ENCODE data around the gene NEB. TPM values are rescaled to one million over a fixed set of nuclear protein-coding genes. Genes with fewer than 3 reads are reported as not detected.

Gene NEB
- polyA plus RNA-seq, 2 of the 4 experiments (the other 2 are of a cell fraction), result 0.67 to 4.4 TPM

DNA sequence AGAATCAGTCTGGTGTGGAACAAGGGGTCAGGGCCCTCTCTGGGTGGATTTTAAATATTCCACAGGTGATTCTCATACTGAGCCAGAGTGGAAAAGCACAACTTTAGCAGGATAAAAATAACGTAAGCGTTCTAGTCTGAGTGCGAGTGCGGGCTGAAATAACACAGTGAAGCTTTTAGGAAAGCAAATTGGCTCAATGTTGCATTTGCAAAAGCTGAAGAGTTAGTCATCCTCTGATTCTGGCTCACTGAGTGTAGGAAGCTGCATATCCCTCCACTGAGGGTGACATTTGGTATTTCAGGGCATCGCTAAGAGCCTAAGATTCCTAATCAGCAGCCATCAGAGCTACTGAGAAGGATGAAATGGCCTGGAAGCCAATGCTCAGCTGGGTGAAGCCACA, 189.8 kb downstream of the NEB start (continued):
- TF ChIP-seq CEBPB (IDR thresholded peaks at IDR 0.05) (no peak), RCOR1 (IDR thresholded peaks at IDR 0.05; ENCODE audit: low read depth, low read length) (no peak), CBX8 (IDR thresholded peaks at IDR 0.05) (no peak), HDAC2 (IDR thresholded peaks at IDR 0.05) (no peak), POLR2A (IDR thresholded peaks at IDR 0.05; ENCODE audit: low read length) (no peak), SREBF2 (IDR thresholded peaks at IDR 0.05) (no peak), KDM5A (IDR thresholded peaks at IDR 0.05) (no peak)
- TF ChIP-seq, protein P1, sequence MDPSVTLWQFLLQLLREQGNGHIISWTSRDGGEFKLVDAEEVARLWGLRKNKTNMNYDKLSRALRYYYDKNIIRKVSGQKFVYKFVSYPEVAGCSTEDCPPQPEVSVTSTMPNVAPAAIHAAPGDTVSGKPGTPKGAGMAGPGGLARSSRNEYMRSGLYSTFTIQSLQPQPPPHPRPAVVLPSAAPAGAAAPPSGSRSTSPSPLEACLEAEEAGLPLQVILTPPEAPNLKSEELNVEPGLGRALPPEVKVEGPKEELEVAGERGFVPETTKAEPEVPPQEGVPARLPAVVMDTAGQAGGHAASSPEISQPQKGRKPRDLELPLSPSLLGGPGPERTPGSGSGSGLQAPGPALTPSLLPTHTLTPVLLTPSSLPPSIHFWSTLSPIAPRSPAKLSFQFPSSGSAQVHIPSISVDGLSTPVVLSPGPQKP (IDR thresholded peaks at IDR 0.05; ENCODE audit: low read depth, low read length), result no peak

DNA sequence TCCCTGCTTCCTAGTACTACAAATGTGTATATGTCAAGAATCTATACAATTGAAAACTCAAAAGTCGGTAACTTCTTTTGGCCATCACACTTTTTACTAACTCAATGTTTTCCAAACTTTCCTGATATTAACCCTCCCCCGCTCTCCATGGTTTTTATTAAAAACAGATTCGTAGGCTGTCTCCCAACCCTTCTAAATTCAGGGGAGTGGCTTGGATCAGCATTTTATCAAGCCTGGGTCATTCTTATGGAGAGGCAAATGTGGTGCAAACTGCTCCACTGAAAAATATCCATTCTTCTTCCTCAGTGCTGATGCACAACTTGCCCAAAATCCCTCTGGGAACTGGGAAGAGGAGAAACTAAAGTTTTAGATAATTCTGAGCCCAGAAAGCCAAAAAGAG, 190.4 kb downstream of the NEB start:
- ChIA-PET CTCF (no interaction called here), POLR2A (no interaction called here)
- Histone ChIP-seq H3K9me3 (no peaks in the 10 kb centered on the region), H3K4me2 (no peak overlapping the region), H3K4me3 (no peak overlapping the region), H3K4me1 (no peaks in the 10 kb centered on the region), H3K27ac (no peak overlapping the region)
- TF ChIP-seq SMC3 (IDR thresholded peaks at IDR 0.05) (no peak), CHD4 (IDR thresholded peaks at IDR 0.05; ENCODE audit: borderline replicate concordance) (no peak), RNF2 (IDR thresholded peaks at IDR 0.05; ENCODE audit: borderline replicate concordance, low read depth) (no peak), JUN (IDR thresholded peaks at IDR 0.05) (no peak), ZC3H11A (IDR thresholded peaks at IDR 0.05) (no peak), EP300 (IDR thresholded peaks at IDR 0.05) (no peak)
- TF ChIP-seq, protein P2, sequence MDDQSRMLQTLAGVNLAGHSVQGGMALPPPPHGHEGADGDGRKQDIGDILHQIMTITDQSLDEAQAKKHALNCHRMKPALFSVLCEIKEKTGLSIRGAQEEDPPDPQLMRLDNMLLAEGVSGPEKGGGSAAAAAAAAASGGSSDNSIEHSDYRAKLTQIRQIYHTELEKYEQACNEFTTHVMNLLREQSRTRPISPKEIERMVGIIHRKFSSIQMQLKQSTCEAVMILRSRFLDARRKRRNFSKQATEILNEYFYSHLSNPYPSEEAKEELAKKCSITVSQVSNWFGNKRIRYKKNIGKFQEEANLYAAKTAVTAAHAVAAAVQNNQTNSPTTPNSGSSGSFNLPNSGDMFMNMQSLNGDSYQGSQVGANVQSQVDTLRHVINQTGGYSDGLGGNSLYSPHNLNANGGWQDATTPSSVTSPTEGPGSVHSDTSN (IDR thresholded peaks at IDR 0.05), result no peak
- TF ChIP-seq, protein P3, sequence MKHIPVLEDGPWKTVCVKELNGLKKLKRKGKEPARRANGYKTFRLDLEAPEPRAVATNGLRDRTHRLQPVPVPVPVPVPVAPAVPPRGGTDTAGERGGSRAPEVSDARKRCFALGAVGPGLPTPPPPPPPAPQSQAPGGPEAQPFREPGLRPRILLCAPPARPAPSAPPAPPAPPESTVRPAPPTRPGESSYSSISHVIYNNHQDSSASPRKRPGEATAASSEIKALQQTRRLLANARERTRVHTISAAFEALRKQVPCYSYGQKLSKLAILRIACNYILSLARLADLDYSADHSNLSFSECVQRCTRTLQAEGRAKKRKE (CRISPR knock-in tag; IDR thresholded peaks at IDR 0.05; ENCODE audit: low read depth), result no peak
- DNase-seq (ENCODE audit: low read depth in 1 of 2, low spot score in 1 of 2) (no peak), ATAC-seq (no peak), FAIRE-seq (no peak)
- WGBS (ENCODE audit: missing lambda C conversion rate), result 72% methylated on average over 3 of the region's 3 CpGs

DNA sequence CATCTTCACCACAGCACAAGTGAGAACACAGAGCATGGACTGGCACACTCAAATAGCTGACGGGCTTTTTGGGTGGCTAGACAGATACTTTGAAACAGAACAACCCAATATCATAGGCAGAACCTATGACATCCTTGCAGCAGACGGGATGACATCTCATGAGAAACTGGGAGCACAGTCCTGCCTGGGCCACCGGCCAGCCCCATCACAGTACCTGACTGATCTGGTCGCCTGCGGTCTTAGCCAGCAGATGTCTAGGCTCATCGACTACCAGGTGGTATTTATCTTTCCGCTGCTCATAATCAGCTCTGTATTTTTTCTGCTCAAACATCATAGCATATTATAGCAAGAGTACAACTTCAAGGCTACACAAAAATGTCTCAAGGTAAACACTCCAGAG, 200.3 kb downstream of the NEB start:
- H3K27ac ChIP-seq, result no peak overlapping the region
- no peak overlapping the region for H3K4me2 ChIP-seq
- ATAC-seq (no peak), DNase-seq (ENCODE audit: low read depth in 1 of 2, low spot score in 1 of 2) (no peak), FAIRE-seq (no peak)
- H3K4me1 ChIP-seq, result no peaks in the 10 kb centered on the region
- no peaks in the 10 kb centered on the region for H3K9me3 ChIP-seq
- ChIA-PET POLR2A (no interaction called here), CTCF (no interaction called here)
- H3K4me3 ChIP-seq, result no peak overlapping the region
- 90% methylated on average over 7 of the region's 7 CpGs for WGBS (ENCODE audit: missing lambda C conversion rate)
- TF ChIP-seq FOSL2 (IDR thresholded peaks at IDR 0.05) (no peak), FOSL2 (CRISPR knock-in tag; IDR thresholded peaks at IDR 0.05) (no peak), GATA3 (IDR thresholded peaks at IDR 0.05; ENCODE audit: borderline replicate concordance) (no peak), ZFP36 (IDR thresholded peaks at IDR 0.05; ENCODE audit: borderline replicate concordance, partially characterized antibody) (no peak), SREBF2 (IDR thresholded peaks at IDR 0.05) (no peak), ESRRA (IDR thresholded peaks at IDR 0.05; ENCODE audit: borderline replicate concordance, low read length) (no peak), CHD2 (IDR thresholded peaks at IDR 0.05; ENCODE audit: low read length, partially characterized antibody) (no peak), BHLHE40 (IDR thresholded peaks at IDR 0.05; ENCODE audit: low read depth, low read length) (no peak), RARB (CRISPR knock-in tag; IDR thresholded peaks at IDR 0.05) (no peak), NPAS2 (CRISPR knock-in tag; IDR thresholded peaks at IDR 0.05; ENCODE audit: borderline replicate concordance) (no peak), NFE2L2 (conservative IDR thresholded peaks at IDR 0.05; ENCODE audit: low read length) (no peak), ZC3H11A (IDR thresholded peaks at IDR 0.05) (no peak)
- TF ChIP-seq, protein P2 (IDR thresholded peaks at IDR 0.05), result no peak
- TF ChIP-seq, protein P4, sequence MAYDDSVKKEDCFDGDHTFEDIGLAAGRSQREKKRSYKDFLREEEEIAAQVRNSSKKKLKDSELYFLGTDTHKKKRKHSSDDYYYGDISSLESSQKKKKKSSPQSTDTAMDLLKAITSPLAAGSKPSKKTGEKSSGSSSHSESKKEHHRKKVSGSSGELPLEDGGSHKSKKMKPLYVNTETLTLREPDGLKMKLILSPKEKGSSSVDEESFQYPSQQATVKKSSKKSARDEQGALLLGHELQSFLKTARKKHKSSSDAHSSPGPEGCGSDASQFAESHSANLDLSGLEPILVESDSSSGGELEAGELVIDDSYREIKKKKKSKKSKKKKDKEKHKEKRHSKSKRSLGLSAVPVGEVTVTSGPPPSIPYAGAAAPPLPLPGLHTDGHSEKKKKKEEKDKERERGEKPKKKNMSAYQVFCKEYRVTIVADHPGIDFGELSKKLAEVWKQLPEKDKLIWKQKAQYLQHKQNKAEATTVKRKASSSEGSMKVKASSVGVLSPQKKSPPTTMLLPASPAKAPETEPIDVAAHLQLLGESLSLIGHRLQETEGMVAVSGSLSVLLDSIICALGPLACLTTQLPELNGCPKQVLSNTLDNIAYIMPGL (CRISPR knock-in tag; IDR thresholded peaks at IDR 0.05; ENCODE audit: borderline replicate concordance), result no peak
- TF ChIP-seq, protein P5, sequence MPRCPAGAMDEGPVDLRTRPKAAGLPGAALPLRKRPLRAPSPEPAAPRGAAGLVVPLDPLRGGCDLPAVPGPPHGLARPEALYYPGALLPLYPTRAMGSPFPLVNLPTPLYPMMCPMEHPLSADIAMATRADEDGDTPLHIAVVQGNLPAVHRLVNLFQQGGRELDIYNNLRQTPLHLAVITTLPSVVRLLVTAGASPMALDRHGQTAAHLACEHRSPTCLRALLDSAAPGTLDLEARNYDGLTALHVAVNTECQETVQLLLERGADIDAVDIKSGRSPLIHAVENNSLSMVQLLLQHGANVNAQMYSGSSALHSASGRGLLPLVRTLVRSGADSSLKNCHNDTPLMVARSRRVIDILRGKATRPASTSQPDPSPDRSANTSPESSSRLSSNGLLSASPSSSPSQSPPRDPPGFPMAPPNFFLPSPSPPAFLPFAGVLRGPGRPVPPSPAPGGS (IDR thresholded peaks at IDR 0.05), result no peak
- TF ChIP-seq, protein P1 (IDR thresholded peaks at IDR 0.05; ENCODE audit: low read depth, low read length), result no peak
- TF ChIP-seq, protein P6, sequence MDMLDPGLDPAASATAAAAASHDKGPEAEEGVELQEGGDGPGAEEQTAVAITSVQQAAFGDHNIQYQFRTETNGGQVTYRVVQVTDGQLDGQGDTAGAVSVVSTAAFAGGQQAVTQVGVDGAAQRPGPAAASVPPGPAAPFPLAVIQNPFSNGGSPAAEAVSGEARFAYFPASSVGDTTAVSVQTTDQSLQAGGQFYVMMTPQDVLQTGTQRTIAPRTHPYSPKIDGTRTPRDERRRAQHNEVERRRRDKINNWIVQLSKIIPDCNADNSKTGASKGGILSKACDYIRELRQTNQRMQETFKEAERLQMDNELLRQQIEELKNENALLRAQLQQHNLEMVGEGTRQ (IDR thresholded peaks at IDR 0.05), result no peak
